IMR-90 (cell line): ENCODE measurements around the gene NTSR2. TPM values are rescaled to one million over a fixed set of nuclear protein-coding genes. Genes with fewer than 3 reads are reported as not detected.

ENCODE experiments used
- ATAC-seq: fragments of 200-7000 bp; cut with Tn5 transposase; 2 replicates; pipeline ENCODE4 v1.9.1; 2020; ENCODE audit warnings: low read depth, mild to moderate bottlenecking, moderate library complexity
- BruUV-seq: library from RNA; stranded (reverse); fragments of 400-500 nt; replicated peaks from 2 replicates; lab custom pipeline; 2021; lab: Mats Ljungman, UMichigan
- CTCF ChIA-PET: fragments of 300-600 bp; formaldehyde crosslinking; extraction: SDS; loops from one replicate; lab custom pipeline; 2021; ENCODE audit warnings: antibody characterized with exemption; lab: Yijun Ruan, JAX
- POLR2A ChIA-PET: fragments of 300-600 bp; sonication (Branson Sonifier 250); formaldehyde crosslinking; loops from one replicate; lab custom pipeline; 2022; ENCODE audit warnings: antibody characterized with exemption; ENCODE audit not compliant: unreplicated experiment; lab: Charles Lee
- DNase-seq: peaks from one replicate; pipeline ENCODE4 v3.0.0; 2013
- H2AFZ ChIP-seq: replicated peaks from 2 replicates; pipeline ENCODE3; 2013; ENCODE audit warnings: low read length, mild to moderate bottlenecking; ENCODE audit not compliant: poor library complexity
- H2AK5ac ChIP-seq: 2 replicates; pipeline ENCODE4 v1.6.1; 2013; ENCODE audit warnings: low read depth, low read length, inconsistent platforms
- H2AK9ac ChIP-seq: replicated peaks from 2 replicates; pipeline ENCODE3; 2013; ENCODE audit warnings: mild to moderate bottlenecking, low read depth, low read length, moderate library complexity; ENCODE audit not compliant: poor library complexity
- H2BK120ac ChIP-seq: 2 replicates; pipeline ENCODE4 v1.6.1; 2013; ENCODE audit warnings: low read depth, low read length, inconsistent platforms
- H2BK15ac ChIP-seq: 3 replicates; pipeline ENCODE4 v1.6.1; 2013; ENCODE audit warnings: low read depth, low read length, inconsistent platforms
- H2BK20ac ChIP-seq: 2 replicates; pipeline ENCODE4 v1.6.1; 2013; ENCODE audit warnings: low read depth, mild to moderate bottlenecking, inconsistent platforms, low read length, moderate library complexity
- H2BK5ac ChIP-seq: 2 replicates; pipeline ENCODE4 v1.6.1; 2013; ENCODE audit warnings: mild to moderate bottlenecking, low read depth, low read length, inconsistent platforms; ENCODE audit not compliant: poor library complexity, severe bottlenecking
- H3K14ac ChIP-seq: replicated peaks from 2 replicates; pipeline ENCODE4 v1.6.1; 2013; ENCODE audit warnings: low read depth, low read length, inconsistent platforms
- H3K18ac ChIP-seq: 2 replicates; pipeline ENCODE4 v1.6.1; 2013; ENCODE audit warnings: low read depth, low read length, control low read depth
- H3K23ac ChIP-seq: 2 replicates; pipeline ENCODE4 v1.6.1; 2013; ENCODE audit warnings: low read depth, low read length, inconsistent platforms
- H3K27ac ChIP-seq: 2 replicates; pipeline ENCODE4 v1.5.1; 2013; ENCODE audit warnings: mild to moderate bottlenecking, control low read depth, low read length; ENCODE audit not compliant: insufficient read depth
- H3K27me3 ChIP-seq: 2 replicates; pipeline ENCODE4 v1.6.1; 2013; ENCODE audit warnings: low read length; ENCODE audit not compliant: control insufficient read depth, insufficient read depth
- H3K36me3 ChIP-seq: 2 replicates; pipeline ENCODE4 v1.6.1; 2013; ENCODE audit warnings: low read length, mixed read lengths; ENCODE audit not compliant: control insufficient read depth, insufficient read depth
- H3K4ac ChIP-seq: 2 replicates; pipeline ENCODE4 v1.6.1; 2013; ENCODE audit warnings: low read depth, low read length, inconsistent platforms
- H3K4me1 ChIP-seq: 2 replicates; pipeline ENCODE4 v1.6.1; 2013; ENCODE audit warnings: low read length, mixed read lengths; ENCODE audit not compliant: control insufficient read depth, insufficient read depth
- H3K4me2 ChIP-seq: 2 replicates; pipeline ENCODE4 v1.6.1; 2013; ENCODE audit warnings: low read depth, mild to moderate bottlenecking, control low read depth, low read length, moderate library complexity
- H3K4me3 ChIP-seq: 2 replicates; pipeline ENCODE4 v1.5.1; 2013; ENCODE audit warnings: low read depth, mild to moderate bottlenecking, control low read depth, low read length, moderate library complexity; ENCODE audit not compliant: insufficient read depth
- H3K56ac ChIP-seq: 2 replicates; pipeline ENCODE4 v1.6.1; 2013; ENCODE audit warnings: low read length, inconsistent platforms; ENCODE audit not compliant: insufficient read depth; ENCODE audit errors: extremely low read depth
- H3K79me1 ChIP-seq, 2 experiments: 2 replicates each; pipeline ENCODE4 v1.6.1; 2013; ENCODE audit warnings: low read length in 2 of 2, inconsistent platforms in 1 of 2, low read depth in 1 of 2
- H3K9ac ChIP-seq: 2 replicates; pipeline ENCODE4 v1.6.1; 2013; ENCODE audit warnings: low read depth, low read length, control low read depth
- H3K9me1 ChIP-seq: 2 replicates; pipeline ENCODE4 v1.6.1; 2013; ENCODE audit warnings: low read length, inconsistent platforms; ENCODE audit not compliant: insufficient read depth
- H3K9me3 ChIP-seq: 2 replicates; pipeline ENCODE4 v1.6.1; 2013; ENCODE audit warnings: low read length; ENCODE audit not compliant: control insufficient read depth, insufficient read depth
- H4K20me1 ChIP-seq: 2 replicates; pipeline ENCODE4 v1.6.1; 2013; ENCODE audit warnings: low read length, inconsistent platforms; ENCODE audit not compliant: insufficient read depth
- H4K5ac ChIP-seq: 2 replicates; pipeline ENCODE4 v1.6.1; 2013; ENCODE audit warnings: mild to moderate bottlenecking, low read depth, low read length, control low read depth
- H4K8ac ChIP-seq, 2 experiments: 2 replicates each; pipeline ENCODE4 v1.6.1; 2013; ENCODE audit warnings: low read depth in 2 of 2, low read length in 2 of 2, control low read depth in 1 of 2, inconsistent platforms in 1 of 2
- H4K91ac ChIP-seq: 2 replicates; pipeline ENCODE4 v1.6.1; 2013; ENCODE audit warnings: low read depth, low read length, inconsistent platforms; ENCODE audit not compliant: insufficient read depth
- CTCF ChIP-seq: conservative IDR thresholded peaks from 2 replicates; pipeline ENCODE4 v1.5.1; 2012; ENCODE audit warnings: mild to moderate bottlenecking, low read depth, low read length, improper control_type of control experiment
- ELK1 ChIP-seq: fragments of 150-350 bp; IDR thresholded peaks from 2 replicates; pipeline ENCODE4 v1.6.1; 2016; ENCODE audit warnings: low read depth, mild to moderate bottlenecking, low read length, moderate library complexity, borderline replicate concordance
- FOS ChIP-seq: fragments of 150-350 bp; IDR thresholded peaks from 2 replicates; pipeline ENCODE4 v1.6.1; 2016; ENCODE audit warnings: low read depth, low read length
- MAZ ChIP-seq: IDR thresholded peaks from 2 replicates; pipeline ENCODE4 v1.6.1; 2012; ENCODE audit warnings: low read depth, mild to moderate bottlenecking, low read length, improper control_type of control experiment, moderate library complexity, borderline replicate concordance
- MXI1 ChIP-seq: IDR thresholded peaks from 2 replicates; pipeline ENCODE4 v1.6.1; 2012; ENCODE audit warnings: low read depth, mild to moderate bottlenecking, low read length, moderate library complexity, borderline replicate concordance
- NFE2L2 ChIP-seq: fragments of 150-350 bp; IDR thresholded peaks from 2 replicates; pipeline ENCODE4 v1.6.1; 2016; ENCODE audit warnings: low read depth, mild to moderate bottlenecking, low read length
- POLR2A ChIP-seq: IDR thresholded peaks from 2 replicates; pipeline ENCODE4 v1.6.1; 2012; ENCODE audit warnings: mild to moderate bottlenecking, low read depth, low read length
- RCOR1 ChIP-seq: IDR thresholded peaks from 2 replicates; pipeline ENCODE4 v1.6.1; 2012; ENCODE audit warnings: mild to moderate bottlenecking, low read length, improper control_type of control experiment; ENCODE audit not compliant: insufficient replicate concordance
- RFX5 ChIP-seq: IDR thresholded peaks from 2 replicates; pipeline ENCODE4 v1.8.0; 2012; ENCODE audit warnings: low read depth, mild to moderate bottlenecking, low read length, moderate library complexity
- SMC3 ChIP-seq: fragments of 150-350 bp; IDR thresholded peaks from 2 replicates; pipeline ENCODE4 v1.6.1; 2016; ENCODE audit warnings: low read depth, mild to moderate bottlenecking, antibody characterized with exemption, low read length, moderate library complexity
- USF2 ChIP-seq: fragments of 150-350 bp; IDR thresholded peaks from 2 replicates; pipeline ENCODE4 v1.6.1; 2017; ENCODE audit warnings: mild to moderate bottlenecking, antibody characterized with exemption, low read length, low read depth
- WGBS, 2 experiments: methylation state at CpG; one replicate each; pipeline versions ENCODE4 v1.1.5 to v1.1.7; 2013; ENCODE audit warnings: missing lambda C conversion rate in 2 of 2; ENCODE audit not compliant: insufficient read length in 1 of 2; ENCODE audit errors: extremely low coverage in 2 of 2; 5-methylcytosine and 5-hydroxymethylcytosine counted together
- dilution Hi-C: fragments of 300-500 bp; cut with HindIII; formaldehyde crosslinking; loops from one replicate; pipeline ENCODE4 v1.14.3; 2018; ENCODE audit warnings: low sequenced_read_pairs; ENCODE audit not compliant: unreplicated experiment
- in situ Hi-C: fragments of 300-500 bp; cut with MboI; formaldehyde crosslinking; loops from 3 replicates; pipeline ENCODE4 v1.14.3; 2019; ENCODE audit warnings: low sequenced_read_pairs, inconsistent platforms, mixed read lengths
- intact Hi-C: fragments of 100-400 bp; cut with micrococcal nuclease; formaldehyde crosslinking; loops from 2 replicates; pipeline ENCODE4 v1.10.0; 2022
- polyA plus RNA-seq, 3 experiments: library from polyadenylated mRNA; depleted of rRNA; stranded (reverse); fragments of >200 nt; gene quantifications; 2 replicates each; pipeline ENCODE4 v1.2.3, GENCODE V29; 2012; ENCODE audit warnings: low replicate concordance in 1 of 3
- total RNA-seq: library from RNA; depleted of rRNA; stranded (reverse); fragments of >200 nt; gene quantifications from 2 replicates; pipeline ENCODE4 v1.2.3, GENCODE V29; 2012

Gene NTSR2
- total and polyA plus RNA-seq, 2 of the 4 experiments (the other 2 are of a cell fraction): not detected

GRCh38 chr2:11712866-11713265, 42.9 kb upstream of the NTSR2 start:
- Histone ChIP-seq H2AK9ac (no peak overlapping the region), H3K79me1 (no peaks in the 10 kb centered on the region), H3K9ac (no peak overlapping the region), H2BK15ac (no peak overlapping the region), H3K23ac (no peak overlapping the region), H3K14ac (no peak overlapping the region), H3K27me3 (peaks cover 9% of the 10 kb centered on the region; the same call in 1 of the 2 replicates), H4K20me1 (no peaks in the 10 kb centered on the region), H3K4me2 (no peak overlapping the region), H2AFZ (no peak overlapping the region), H3K4ac (no peak overlapping the region), H4K5ac (0 out of 2 replicates have a peak overlapping the region, but pooled peaks have one; percentile 7), H3K56ac (no peak overlapping the region), H3K18ac (no peak overlapping the region), H4K8ac (no peak overlapping the region), H4K91ac (no peak overlapping the region; the same call in 1 of the 2 replicates), H2AK5ac (no peak overlapping the region), H3K4me1 (peaks cover 10% of the 10 kb centered on the region), H2BK5ac (no peak overlapping the region), H3K4me3 (no peak overlapping the region), H2BK20ac (no peak overlapping the region), H3K9me1 (no peaks in the 10 kb centered on the region), H3K9me3 (no peaks in the 10 kb centered on the region), H3K36me3 (no peaks in the 10 kb centered on the region), H2BK120ac (no peak overlapping the region), H3K27ac (no peak overlapping the region)
- ChIA-PET POLR2A (no interaction called here), CTCF (no interaction called here)
- intact Hi-C loops (no loop called here), dilution Hi-C loops (no loop called here), in situ Hi-C loops (no loop called here)
- no peak for TF ChIP-seq MXI1
- TF ChIP-seq POLR2A: no peak
- TF ChIP-seq SMC3: no peak
- TF ChIP-seq RCOR1: no peak
- TF ChIP-seq ELK1: no peak
- TF ChIP-seq MAZ: no peak
- TF ChIP-seq FOS: no peak
- TF ChIP-seq NFE2L2: no peak
- no peak for TF ChIP-seq CTCF
- no peak for TF ChIP-seq RFX5
- TF ChIP-seq USF2: no peak
- no TSS peak for BruUV-seq
- DNase-seq (peak; percentile 10), ATAC-seq (no peak)
- WGBS, 2 experiments: no CpG with 5 or more reads among the region's 2 CpGs
